ENCODE results near the gene PRPF6. TPM values are rescaled to one million over a fixed set of nuclear protein-coding genes. Genes with fewer than 3 reads are reported as not detected.

Gene PRPF6
- total and polyA plus RNA-seq, 2 of the 13 experiments (the other 11 are each of a cell fraction or from before 2014, with no cell fraction given), result 63.7 to 101 TPM

GRCh38 chr20:64042054-64042781 lies 61.3 kb downstream of the PRPF6 start (continued):
- TF ChIP-seq TAF1 (CRISPR knock-in tag; IDR thresholded peaks at IDR 0.05), result peak; percentile 73; the same call in 1 of the 2 replicates
- peak; percentile 64; the same call in 1 of the 2 replicates for TF ChIP-seq ZNF12 (CRISPR knock-in tag; IDR thresholded peaks at IDR 0.05)
- TF ChIP-seq ZBTB34 (CRISPR knock-in tag; IDR thresholded peaks at IDR 0.05), result no peak
- TF ChIP-seq ZNF678 (CRISPR knock-in tag; IDR thresholded peaks at IDR 0.05), result no peak
- TF ChIP-seq ZNF256 (CRISPR knock-in tag; conservative IDR thresholded peaks at IDR 0.05), result no peak
- no peak for TF ChIP-seq CSRNP2 (CRISPR knock-in tag; conservative IDR thresholded peaks at IDR 0.05; ENCODE audit: low read depth)
- no peak for TF ChIP-seq GPBP1L1 (CRISPR knock-in tag; IDR thresholded peaks at IDR 0.05)
- peak; percentile 31; the same call in 1 of the 2 replicates for TF ChIP-seq AHDC1 (CRISPR knock-in tag; IDR thresholded peaks at IDR 0.05; ENCODE audit: borderline replicate concordance)
- TF ChIP-seq KLF9 (CRISPR knock-in tag; IDR thresholded peaks at IDR 0.05; ENCODE audit: low read depth), result no peak
- TF ChIP-seq MBD4 (IDR thresholded peaks at IDR 0.05; ENCODE audit: borderline replicate concordance, low read length), result no peak
- peak; percentile 81 for TF ChIP-seq KAT8 (CRISPR knock-in tag; IDR thresholded peaks at IDR 0.05)
- TF ChIP-seq TOPORS (CRISPR knock-in tag; IDR thresholded peaks at IDR 0.05), result no peak; the same call in 1 of the 2 replicates
- no peak for TF ChIP-seq ZNF530 (CRISPR knock-in tag; IDR thresholded peaks at IDR 0.05; ENCODE audit: low read depth)
- no peak for TF ChIP-seq SOX6 (IDR thresholded peaks at IDR 0.05)
- TF ChIP-seq SOX6 (CRISPR knock-in tag; IDR thresholded peaks at IDR 0.05), result peak; percentile 36; the same call in 1 of the 2 replicates
- TF ChIP-seq MTA3 (CRISPR knock-in tag; IDR thresholded peaks at IDR 0.05), result no peak
- no peak for TF ChIP-seq NR2F2 (IDR thresholded peaks at IDR 0.05; ENCODE audit: borderline replicate concordance, low read depth)
- no peak for TF ChIP-seq SCMH1 (CRISPR knock-in tag; IDR thresholded peaks at IDR 0.05; ENCODE audit: borderline replicate concordance)

Measured in HepG2 (cell line).